ENCODE data around the gene CLN6.
"Not testable (repeated sequence)": the region's sequence is repeated elsewhere in the genome, so short reads cannot be mapped to it uniquely, and the experiment has no call there.

GRCh38 chr15:68222432-68222743, 7.1 kb downstream of the CLN6 start:
- not testable (repeated sequence) for TF ChIP-seq CTCF (IDR thresholded peaks at IDR 0.05; ENCODE audit: low read depth, low read length); EZH2phosphoT487 (IDR thresholded peaks at IDR 0.05; ENCODE audit: low read depth)
